Lower leg skin (tissue), 3 donors: ENCODE results near the gene UBXN4.

Source experiments
- POLR2A ChIP-seq, 2 donors: fragments of 450-650 bp; IDR thresholded peaks; one replicate each; pipeline ENCODE4 v1.6.1; 2016 to 2017; ENCODE audit warnings: antibody characterized with exemption in 2 of 2, mild to moderate bottlenecking in 1 of 2, moderate library complexity in 1 of 2
- TF ChIP-seq, protein P1 (sequence below), 3 donors: fragments of 450-650 bp; IDR thresholded peaks; one replicate each; pipeline ENCODE4 v1.5.1; 2016; ENCODE audit warnings: antibody characterized with exemption in 3 of 3, mild to moderate bottlenecking in 3 of 3, moderate library complexity in 2 of 3

DNA sequence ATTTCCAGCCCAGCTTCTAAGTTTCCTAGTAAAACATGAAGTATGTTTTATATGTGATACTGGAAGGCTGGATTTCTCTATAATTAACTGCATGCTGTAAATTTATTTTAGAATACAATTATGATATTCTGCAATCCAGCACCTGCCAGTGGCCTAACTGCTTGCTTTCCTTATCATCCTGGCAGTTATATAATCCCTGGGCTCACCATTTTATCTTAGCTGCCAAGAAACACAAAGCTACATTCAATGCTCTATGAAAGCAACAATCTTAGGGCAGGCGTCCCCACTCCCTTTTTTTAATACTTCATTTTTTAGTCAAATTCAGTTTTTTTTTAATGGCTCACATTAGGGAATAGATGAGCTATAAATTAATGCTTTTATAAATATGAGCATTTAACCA, 38.4 kb upstream of the UBXN4 start:
- TF ChIP-seq, protein P1, sequence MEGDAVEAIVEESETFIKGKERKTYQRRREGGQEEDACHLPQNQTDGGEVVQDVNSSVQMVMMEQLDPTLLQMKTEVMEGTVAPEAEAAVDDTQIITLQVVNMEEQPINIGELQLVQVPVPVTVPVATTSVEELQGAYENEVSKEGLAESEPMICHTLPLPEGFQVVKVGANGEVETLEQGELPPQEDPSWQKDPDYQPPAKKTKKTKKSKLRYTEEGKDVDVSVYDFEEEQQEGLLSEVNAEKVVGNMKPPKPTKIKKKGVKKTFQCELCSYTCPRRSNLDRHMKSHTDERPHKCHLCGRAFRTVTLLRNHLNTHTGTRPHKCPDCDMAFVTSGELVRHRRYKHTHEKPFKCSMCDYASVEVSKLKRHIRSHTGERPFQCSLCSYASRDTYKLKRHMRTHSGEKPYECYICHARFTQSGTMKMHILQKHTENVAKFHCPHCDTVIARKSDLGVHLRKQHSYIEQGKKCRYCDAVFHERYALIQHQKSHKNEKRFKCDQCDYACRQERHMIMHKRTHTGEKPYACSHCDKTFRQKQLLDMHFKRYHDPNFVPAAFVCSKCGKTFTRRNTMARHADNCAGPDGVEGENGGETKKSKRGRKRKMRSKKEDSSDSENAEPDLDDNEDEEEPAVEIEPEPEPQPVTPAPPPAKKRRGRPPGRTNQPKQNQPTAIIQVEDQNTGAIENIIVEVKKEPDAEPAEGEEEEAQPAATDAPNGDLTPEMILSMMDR (IDR thresholded peaks at IDR 0.05), result no peak
- TF ChIP-seq POLR2A (IDR thresholded peaks at IDR 0.05), result no peak
